MM.1S (cell line): Measurements from ENCODE around the gene IFT122.

ENCODE experiments used
- CTCF ChIP-seq: fragments of 300-600 bp; sonication (generic); IDR thresholded peaks from 2 replicates; pipeline ENCODE4 v1.5.1; 2016; ENCODE audit warnings: antibody characterized with exemption, low read length, mixed read lengths
- EZH2 ChIP-seq: fragments of 300-600 bp; sonication (generic); optimal IDR thresholded peaks from 2 replicates; pipeline ENCODE3; 2017; ENCODE audit warnings: low read depth, mild to moderate bottlenecking, antibody characterized with exemption, low read length, mixed read lengths

GRCh38 chr3:129417326-129417725 lies 22.7 kb upstream of the IFT122 start:
- TF ChIP-seq CTCF (no peak), EZH2 (no peak)
